Neuronal stem cell (in vitro differentiated cells): ENCODE results near the gene TCF7.

Experiments used
- DNase-seq: peaks from one replicate; pipeline ENCODE4 v3.0.0-alpha.2; 2013; ENCODE audit warnings: low spot score
- H2AFZ ChIP-seq: one replicate; pipeline ENCODE4 v1.6.1; 2013; ENCODE audit warnings: mild to moderate bottlenecking, low read length, inconsistent platforms
- H2AK5ac ChIP-seq: 2 replicates; pipeline ENCODE4 v1.6.1; 2013; ENCODE audit warnings: low read depth, mild to moderate bottlenecking, inconsistent platforms, low read length, moderate library complexity, mixed read lengths
- H2BK120ac ChIP-seq: 2 replicates; pipeline ENCODE4 v1.6.1; 2013; ENCODE audit warnings: low read depth, mild to moderate bottlenecking, inconsistent platforms, low read length, moderate library complexity, mixed read lengths
- H2BK12ac ChIP-seq: one replicate; pipeline ENCODE4 v1.6.1; 2013; ENCODE audit warnings: low read length, inconsistent platforms
- H2BK15ac ChIP-seq: 2 replicates; pipeline ENCODE4 v1.6.1; 2013; ENCODE audit warnings: mild to moderate bottlenecking, low read length, inconsistent platforms, mixed read lengths
- H2BK5ac ChIP-seq: one replicate; pipeline ENCODE4 v1.6.1; 2013; ENCODE audit warnings: inconsistent platforms, mild to moderate bottlenecking, low read length, moderate library complexity
- H3K14ac ChIP-seq: one replicate; pipeline ENCODE4 v1.6.1; 2013; ENCODE audit warnings: low read length, inconsistent platforms
- H3K18ac ChIP-seq: 2 replicates; pipeline ENCODE4 v1.6.1; 2013; ENCODE audit warnings: low read length, inconsistent platforms
- H3K23ac ChIP-seq: 2 replicates; pipeline ENCODE4 v1.6.1; 2013; ENCODE audit warnings: low read depth, mild to moderate bottlenecking, mixed read lengths, low read length, inconsistent platforms; ENCODE audit not compliant: poor library complexity
- H3K27ac ChIP-seq: replicated peaks from 3 replicates; pipeline ENCODE4 v1.5.1; 2013; ENCODE audit warnings: low read length, inconsistent platforms
- H3K27me3 ChIP-seq, 3 experiments: 2 replicates each; pipeline ENCODE4 v1.6.1; 2013; ENCODE audit warnings: low read length in 3 of 3, mild to moderate bottlenecking in 2 of 3, inconsistent platforms in 1 of 3, low read depth in 1 of 3, mixed read lengths in 1 of 3, moderate library complexity in 1 of 3; ENCODE audit not compliant: control insufficient read depth in 3 of 3, insufficient read depth in 3 of 3
- H3K36me3 ChIP-seq, 2 donors: replicated peaks in 1 of 2; 2 replicates each; pipeline ENCODE4 v1.6.1; 2013; ENCODE audit warnings: low read length in 2 of 2; ENCODE audit not compliant: control insufficient read depth in 2 of 2, insufficient read depth in 2 of 2
- H3K4ac ChIP-seq: 2 replicates; pipeline ENCODE4 v1.6.1; 2013; ENCODE audit warnings: inconsistent platforms, mild to moderate bottlenecking, low read length, moderate library complexity
- H3K4me1 ChIP-seq, 2 donors: 1 replicate in 1 of 2; 2 replicates in 1 of 2; pipeline ENCODE4 v1.6.1; 2013; ENCODE audit warnings: low read length in 2 of 2, low read depth in 1 of 2; ENCODE audit not compliant: control insufficient read depth in 2 of 2, insufficient read depth in 1 of 2
- H3K4me2 ChIP-seq: one replicate; pipeline ENCODE4 v1.6.1; 2013; ENCODE audit warnings: mild to moderate bottlenecking, low read length, inconsistent platforms; ENCODE audit not compliant: insufficient read depth, poor library complexity, severe bottlenecking
- H3K4me3 ChIP-seq, 2 donors: 2 replicates each; pipeline ENCODE4 v1.5.1; 2013; ENCODE audit warnings: low read length in 2 of 2, mild to moderate bottlenecking in 2 of 2, inconsistent platforms in 1 of 2, moderate library complexity in 1 of 2
- H3K79me1 ChIP-seq: one replicate; pipeline ENCODE4 v1.6.1; 2013; ENCODE audit warnings: low read depth, mild to moderate bottlenecking, inconsistent platforms, low read length, moderate library complexity
- H3K9ac ChIP-seq: one replicate; pipeline ENCODE4 v1.6.1; 2013; ENCODE audit warnings: mild to moderate bottlenecking, low read depth, low read length, inconsistent platforms; ENCODE audit not compliant: poor library complexity
- H3K9me3 ChIP-seq, 2 donors: replicated peaks in 1 of 2; 2 replicates each; pipeline versions ENCODE3 to v1.6.1; 2013; ENCODE audit warnings: low read length in 2 of 2, mild to moderate bottlenecking in 2 of 2, inconsistent platforms in 1 of 2, low read depth in 1 of 2, mixed read lengths in 1 of 2, moderate library complexity in 1 of 2; ENCODE audit not compliant: control insufficient read depth in 2 of 2, insufficient read depth in 1 of 2
- H4K8ac ChIP-seq: one replicate; pipeline ENCODE4 v1.6.1; 2013; ENCODE audit warnings: low read depth, mild to moderate bottlenecking, inconsistent platforms, low read length, moderate library complexity
- H4K91ac ChIP-seq: one replicate; pipeline ENCODE4 v1.6.1; 2013; ENCODE audit warnings: low read length, low read depth, mild to moderate bottlenecking, inconsistent platforms; ENCODE audit not compliant: poor library complexity
- WGBS, 2 donors: extraction: QIAGEN DNeasy Blood & Tissue Kit; methylation state at CpG; one replicate each; pipeline ENCODE4 v1.1.7; 2013; ENCODE audit warnings: missing lambda C conversion rate in 2 of 2, mixed read lengths in 1 of 2; ENCODE audit not compliant: insufficient read length in 2 of 2, insufficient replicate concordance in 1 of 2; ENCODE audit errors: extremely low coverage in 2 of 2; 5-methylcytosine and 5-hydroxymethylcytosine counted together

TCF7 gene

GRCh38 chr5:134095887-134096589 lies 18.4 kb upstream of the TCF7 start:
- WGBS, 2 donors: no CpG with 5 or more reads among the region's 15 CpGs
- no peak overlapping the region for H3K4me2 ChIP-seq
- no peak overlapping the region for H3K4ac ChIP-seq
- no peaks in the 10 kb centered on the region for H3K79me1 ChIP-seq
- no peak overlapping the region for H2BK120ac ChIP-seq
- H2BK15ac ChIP-seq: peak overlapping the region; percentile 78
- H2BK5ac ChIP-seq: peak overlapping the region; percentile 30
- H3K27me3 ChIP-seq: peaks cover 0 to 32% (median 0%) of the 10 kb centered on the region in 3 experiments
- H3K23ac ChIP-seq: no peak overlapping the region
- H3K9ac ChIP-seq: no peak overlapping the region
- H3K9me3 ChIP-seq: no peaks in the 10 kb centered on the region
- no peak overlapping the region for H3K14ac ChIP-seq
- H3K36me3 ChIP-seq: no peaks in the 10 kb centered on the region
- no peak overlapping the region for H3K27ac ChIP-seq
- peaks cover 0 to 10% of the 10 kb centered on the region in 2 donors for H3K4me1 ChIP-seq
- H2AFZ ChIP-seq: no peak overlapping the region
- peak overlapping the region; percentile 69 for H4K91ac ChIP-seq
- no peak overlapping the region for H3K4me3 ChIP-seq
- no peak overlapping the region for H3K18ac ChIP-seq
- H4K8ac ChIP-seq: no peak overlapping the region
- peak overlapping the region; percentile 90 for H2AK5ac ChIP-seq
- DNase-seq: no peak
- no peak overlapping the region for H2BK12ac ChIP-seq

GRCh38 chr5:134097211-134097749 lies 17.2 kb upstream of the TCF7 start:
- Histone ChIP-seq H4K8ac (no peak overlapping the region), H2BK120ac (no peak overlapping the region), H2BK5ac (no peak overlapping the region), H2BK15ac (no peak overlapping the region), H3K9ac (no peak overlapping the region), H3K4me2 (no peak overlapping the region), H3K27me3 (peaks cover 0 to 36% (median 0%) of the 10 kb centered on the region in 3 experiments), H3K9me3 (no peaks in the 10 kb centered on the region), H2AK5ac (no peak overlapping the region), H2BK12ac (no peak overlapping the region), H3K4me3 (no peak overlapping the region), H3K79me1 (no peaks in the 10 kb centered on the region), H4K91ac (no peak overlapping the region), H3K23ac (no peak overlapping the region), H3K4ac (no peak overlapping the region), H3K18ac (peak overlapping the region; percentile 44), H3K4me1 (peaks cover 6 to 9% of the 10 kb centered on the region in 2 donors), H3K14ac (no peak overlapping the region), H3K27ac (no peak overlapping the region), H2AFZ (no peak overlapping the region), H3K36me3 (no peaks in the 10 kb centered on the region)
- no peak for DNase-seq
- WGBS, 2 donors: no CpG with 5 or more reads among the region's 7 CpGs

- peak overlapping the region; percentile 56 for H2AK5ac ChIP-seq
- H4K8ac ChIP-seq: no peak overlapping the region
- no peak for DNase-seq
- peak overlapping the region; percentile 3 for H2AFZ ChIP-seq
- no peak overlapping the region for H3K14ac ChIP-seq
- H3K79me1 ChIP-seq: no peaks in the 10 kb centered on the region
- peaks cover 0 to 36% (median 0%) of the 10 kb centered on the region in 3 experiments for H3K27me3 ChIP-seq
- no peak overlapping the region for H3K4me2 ChIP-seq
- peak overlapping the region; percentile 54 for H3K4ac ChIP-seq
- H3K4me1 ChIP-seq: peaks cover 6% of the 10 kb centered on the region in 2 donors
- no peaks in the 10 kb centered on the region for H3K9me3 ChIP-seq
- no peak overlapping the region for H2BK15ac ChIP-seq
- H2BK120ac ChIP-seq: no peak overlapping the region
- H3K27ac ChIP-seq: no peak overlapping the region
- no peak overlapping the region for H2BK5ac ChIP-seq
- no peak overlapping the region for H2BK12ac ChIP-seq
- no peak overlapping the region for H3K4me3 ChIP-seq
- H3K18ac ChIP-seq: peak overlapping the region; percentile 67
- no peak overlapping the region for H3K23ac ChIP-seq
- H4K91ac ChIP-seq: no peak overlapping the region
- H3K36me3 ChIP-seq: no peaks in the 10 kb centered on the region
- no CpG with 5 or more reads among the region's 5 CpGs for WGBS, 2 donors
- no peak overlapping the region for H3K9ac ChIP-seq
Observed at GRCh38 chr5:134098690-134099089, 15.8 kb upstream of the TCF7 start.

GRCh38 chr5:134099288-134099872 lies 15.1 kb upstream of the TCF7 start:
- peaks cover 0 to 36% (median 0%) of the 10 kb centered on the region in 3 experiments for H3K27me3 ChIP-seq
- H3K23ac ChIP-seq: no peak overlapping the region
- no peak for DNase-seq
- H3K4me2 ChIP-seq: no peak overlapping the region
- H2AK5ac ChIP-seq: no peak overlapping the region
- WGBS, 2 donors: no CpG with 5 or more reads among the region's 11 CpGs
- no peak overlapping the region for H3K9ac ChIP-seq
- no peak overlapping the region for H4K91ac ChIP-seq
- H3K14ac ChIP-seq: no peak overlapping the region
- H4K8ac ChIP-seq: no peak overlapping the region
- no peak overlapping the region for H3K4ac ChIP-seq
- H2BK15ac ChIP-seq: no peak overlapping the region
- H3K27ac ChIP-seq: no peak overlapping the region
- peaks cover 6% of the 10 kb centered on the region in 2 donors for H3K4me1 ChIP-seq
- H2BK120ac ChIP-seq: no peak overlapping the region
- no peaks in the 10 kb centered on the region for H3K9me3 ChIP-seq
- no peaks in the 10 kb centered on the region for H3K79me1 ChIP-seq
- no peak overlapping the region for H2BK5ac ChIP-seq
- peak overlapping the region; percentile 25 for H3K18ac ChIP-seq
- no peak overlapping the region for H2BK12ac ChIP-seq
- no peak overlapping the region for H3K4me3 ChIP-seq
- peak overlapping the region; percentile 3 for H2AFZ ChIP-seq
- no peaks in the 10 kb centered on the region for H3K36me3 ChIP-seq
